ENCODE results near the gene NECAB2.
A peak's percentile ranks its signal among the peaks of the same experiment; 100 is the strongest.

The NECAB2 gene

DNA sequence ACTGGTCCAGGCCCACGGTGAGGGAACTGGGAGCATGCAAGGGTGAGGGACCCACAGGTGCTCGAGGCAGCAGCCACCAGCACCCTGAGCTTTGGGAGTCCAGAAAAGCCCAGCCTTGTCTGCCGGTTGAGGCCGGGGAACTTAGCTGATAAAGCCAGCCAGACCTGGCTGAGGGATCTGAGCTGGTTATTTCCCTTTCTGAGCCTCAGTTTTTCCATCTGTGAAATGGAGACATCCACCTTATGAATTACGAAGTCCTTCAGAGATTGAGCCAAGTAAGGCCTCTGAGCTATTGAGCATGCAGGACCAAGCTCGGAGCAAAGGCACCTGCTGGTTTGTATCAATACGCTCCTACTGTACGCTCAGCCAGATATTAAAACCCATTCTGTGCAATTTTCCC, 13.8 kb downstream of the NECAB2 start:
- no peak for DNase-seq (ENCODE audit: extremely low read depth in 1 of 2, low read depth in 1 of 2)

- DNase-seq (ENCODE audit: extremely low read depth in 1 of 2, low read depth in 1 of 2), result no peak
These were observed 15.4 kb downstream of the NECAB2 start for GRCh38 chr16:83983491-83983890.

DNA sequence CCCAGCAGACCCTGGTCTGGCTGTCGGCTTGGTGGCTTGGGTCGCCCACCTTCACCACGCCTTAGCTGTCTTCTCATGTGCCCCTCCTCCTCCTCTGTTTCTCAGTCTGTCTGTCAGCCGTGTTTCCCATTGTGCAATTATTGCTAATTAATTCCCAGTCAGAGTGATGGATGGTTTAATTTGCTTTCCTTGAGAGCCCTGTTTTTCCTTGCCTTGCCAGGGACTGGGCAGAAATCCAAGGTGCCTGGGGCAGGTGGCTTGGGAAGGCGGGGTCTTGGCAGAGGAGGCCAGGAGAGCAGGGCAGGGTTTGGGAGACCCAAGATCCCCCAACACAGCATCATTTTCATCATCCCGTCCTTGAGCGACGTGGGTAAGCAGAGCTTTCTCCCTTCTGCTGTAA, 21.3 kb downstream of the NECAB2 start:
- DNase-seq (ENCODE audit: extremely low read depth in 1 of 2, low read depth in 1 of 2), result no peak

GRCh38 chr16:83990492-83990891, 22.4 kb downstream of the NECAB2 start:
- DNase-seq (ENCODE audit: extremely low read depth in 1 of 2, low read depth in 1 of 2), result no peak

DNA sequence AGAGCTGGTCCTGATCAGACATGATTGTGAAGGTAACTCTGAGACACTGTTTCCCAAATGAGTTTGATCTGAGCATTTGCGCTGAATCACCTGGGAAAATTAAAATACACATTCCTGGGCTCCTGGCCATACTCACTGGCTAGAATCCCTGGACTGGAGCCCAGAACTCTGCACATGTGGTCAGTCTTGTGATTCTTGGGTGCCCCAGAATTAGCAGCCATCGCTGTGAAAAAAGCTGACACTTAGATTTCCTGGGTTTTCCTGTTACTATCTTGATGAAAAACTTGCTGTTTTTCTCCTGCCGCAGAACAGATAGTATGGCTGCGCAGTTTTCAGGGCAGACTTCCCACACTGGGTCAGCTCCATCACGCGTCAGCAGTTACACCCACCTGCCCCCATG, 24.6 kb downstream of the NECAB2 start:
- DNase-seq (ENCODE audit: extremely low read depth in 1 of 2, low read depth in 1 of 2), result no peak

GRCh38 chr16:83994087-83994486, 26.0 kb downstream of the NECAB2 start:
- no peak for DNase-seq (ENCODE audit: extremely low read depth in 1 of 2, low read depth in 1 of 2)

- no peak for DNase-seq (ENCODE audit: extremely low read depth in 1 of 2, low read depth in 1 of 2)
These were observed 26.7 kb downstream of the NECAB2 start for GRCh38 chr16:83994703-83995102.

GRCh38 chr16:83995754-83996153, 27.7 kb downstream of the NECAB2 start:
- DNase-seq (ENCODE audit: extremely low read depth in 1 of 2, low read depth in 1 of 2), result no peak

GRCh38 chr16:83996481-83997252, 28.6 kb downstream of the NECAB2 start:
- DNase-seq (ENCODE audit: extremely low read depth in 1 of 2, low read depth in 1 of 2), result no peak

- no peak for DNase-seq (ENCODE audit: extremely low read depth in 1 of 2, low read depth in 1 of 2)
These were observed 30.0 kb downstream of the NECAB2 start for GRCh38 chr16:83998091-83998490.

DNA sequence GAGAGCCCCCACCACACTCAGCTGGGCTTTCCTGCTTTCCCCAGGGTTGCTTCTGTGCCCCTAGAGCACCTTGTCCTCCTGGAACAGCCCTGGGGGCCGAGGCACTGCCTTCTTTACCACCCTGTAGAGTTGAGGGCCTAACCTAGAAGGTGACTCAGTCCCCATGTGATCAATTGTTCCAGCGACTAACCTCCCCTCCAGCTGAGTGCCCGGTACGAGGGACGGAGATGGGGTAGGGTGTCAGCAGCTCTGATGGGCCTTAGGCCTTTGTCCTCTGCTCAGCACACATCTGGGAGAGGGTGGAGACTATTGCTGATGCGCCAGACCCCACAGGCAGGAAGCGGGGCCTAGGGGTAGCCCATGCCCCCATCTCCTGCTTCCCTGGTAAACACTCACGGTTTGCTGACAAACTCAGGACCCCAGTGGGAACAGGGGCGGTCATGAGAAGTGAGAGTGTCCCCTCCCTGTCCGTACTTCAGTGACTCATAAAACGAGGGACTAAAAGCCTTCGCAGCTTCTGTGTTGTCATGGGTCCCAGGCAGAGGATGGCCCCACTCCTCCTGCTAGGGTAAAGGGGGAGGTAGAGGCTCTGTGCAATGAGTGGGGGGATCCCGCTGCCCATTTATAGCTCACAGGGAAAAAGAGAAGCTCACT, 33.1 kb downstream of the NECAB2 start:
- no peak for DNase-seq (ENCODE audit: extremely low read depth in 1 of 2, low read depth in 1 of 2)

DNA sequence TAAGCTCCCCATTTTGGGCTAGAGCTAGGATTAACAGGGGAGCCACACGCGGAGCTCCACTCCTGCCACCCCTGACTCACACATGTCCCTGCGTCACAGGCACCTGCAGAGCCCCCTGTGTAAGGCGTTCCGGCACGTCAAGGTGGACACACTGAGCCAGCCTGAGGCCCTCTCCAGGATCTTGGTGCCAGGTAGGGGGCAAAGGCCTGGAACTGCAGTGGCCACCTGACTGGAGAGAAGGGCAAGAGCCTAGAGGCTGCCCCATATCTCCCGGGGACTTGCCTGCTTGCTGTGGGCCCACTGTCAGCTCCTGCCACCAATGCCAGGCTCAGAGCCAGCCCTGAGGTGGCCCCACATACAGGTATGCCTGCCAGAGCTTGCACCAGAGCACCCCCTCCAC, 33.7 kb downstream of the NECAB2 start:
- DNase-seq (ENCODE audit: extremely low read depth in 1 of 2, low read depth in 1 of 2), result no peak

GRCh38 chr16:84003038-84003437, 35.0 kb downstream of the NECAB2 start:
- DNase-seq (ENCODE audit: extremely low read depth in 1 of 2, low read depth in 1 of 2), result no peak

DNA sequence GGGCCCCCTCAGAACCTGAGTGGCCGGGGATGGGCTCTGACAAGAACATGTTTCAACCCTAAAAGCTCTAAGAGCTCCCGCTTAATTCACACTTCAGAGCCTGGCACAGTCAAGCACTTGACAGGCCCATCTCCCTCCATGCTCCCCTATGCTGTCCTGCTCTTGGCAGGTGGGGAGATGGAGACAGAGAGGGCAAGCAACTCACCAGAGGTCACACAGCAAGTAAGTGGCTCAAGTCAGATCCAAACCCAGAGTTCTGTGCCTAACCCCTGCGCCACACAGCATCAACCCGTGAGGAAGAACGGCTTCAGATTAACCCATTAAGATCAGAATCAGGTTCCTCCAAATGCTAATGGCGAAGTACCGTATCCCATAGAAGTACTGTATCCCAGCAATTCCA, 36.4 kb downstream of the NECAB2 start:
- no peak for DNase-seq (ENCODE audit: extremely low read depth in 1 of 2, low read depth in 1 of 2)

GRCh38 chr16:84005391-84005790, 37.3 kb downstream of the NECAB2 start:
- no peak for DNase-seq (ENCODE audit: extremely low read depth in 1 of 2, low read depth in 1 of 2)

DNA sequence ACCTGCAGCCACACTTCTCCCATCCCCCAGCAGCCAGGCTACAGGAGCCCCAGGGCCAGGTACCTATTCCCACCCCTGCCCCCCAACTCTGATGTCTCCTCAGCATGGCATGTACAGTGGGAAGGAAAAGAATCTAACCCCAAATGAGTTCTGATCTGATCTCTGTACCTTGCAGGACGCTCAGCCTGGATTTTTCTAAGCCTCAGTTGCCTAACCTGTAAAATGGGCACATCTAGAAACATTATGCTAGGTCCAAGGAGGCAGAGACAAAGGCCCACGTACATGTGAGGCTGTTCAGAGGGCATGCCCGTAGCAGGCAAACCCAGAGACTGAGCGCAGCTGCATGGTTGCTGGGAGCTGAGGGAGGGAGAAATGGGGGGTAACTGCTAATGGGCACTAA, 39.5 kb downstream of the NECAB2 start:
- no peak for DNase-seq (ENCODE audit: extremely low read depth in 1 of 2, low read depth in 1 of 2)

GRCh38 chr16:84007965-84008364, 39.9 kb downstream of the NECAB2 start:
- DNase-seq (ENCODE audit: extremely low read depth in 1 of 2, low read depth in 1 of 2), result no peak

GRCh38 chr16:84009282-84009681, 41.2 kb downstream of the NECAB2 start:
- no peak for DNase-seq (ENCODE audit: extremely low read depth in 1 of 2, low read depth in 1 of 2)

DNA sequence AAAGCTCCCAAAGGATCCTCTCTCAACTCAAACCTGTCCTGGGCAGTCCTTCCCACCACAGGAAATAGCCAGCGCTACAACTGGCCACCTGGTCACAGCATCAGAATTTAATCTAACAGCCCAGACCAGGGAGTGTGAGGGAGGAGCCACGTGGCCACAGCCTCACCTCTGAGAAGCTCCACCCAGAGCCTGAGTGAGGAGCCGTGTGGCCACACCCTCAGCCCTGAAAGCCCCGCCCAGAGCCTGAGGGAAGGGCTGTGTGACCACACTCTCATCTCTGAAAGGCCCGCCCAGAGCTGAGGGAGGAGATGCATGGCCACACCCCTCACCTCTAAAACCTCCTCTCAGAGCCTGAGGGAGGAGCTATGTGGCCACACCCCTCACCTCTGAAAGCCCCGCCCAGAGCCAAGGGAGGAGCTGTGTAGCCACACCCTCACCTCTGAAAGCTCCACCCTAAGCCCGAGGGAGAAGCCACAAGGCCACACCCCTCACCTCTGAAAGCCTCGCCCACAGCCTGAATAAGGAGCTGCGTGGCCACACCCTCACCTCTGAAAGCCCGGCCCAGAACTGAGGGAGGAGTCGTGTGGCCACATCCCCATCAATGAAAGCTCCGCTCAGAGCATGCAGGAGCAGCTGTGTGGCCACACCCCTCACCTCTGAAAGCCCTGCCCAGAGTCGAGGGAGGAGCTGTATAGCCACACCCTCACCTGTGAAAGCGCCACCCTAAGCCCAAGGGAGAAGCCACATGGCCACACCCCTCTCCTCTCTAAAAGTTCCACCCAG, 45.9 kb downstream of the NECAB2 start:
- DNase-seq (ENCODE audit: extremely low read depth in 1 of 2, low read depth in 1 of 2), result peak; percentile 2 to 5

DNA sequence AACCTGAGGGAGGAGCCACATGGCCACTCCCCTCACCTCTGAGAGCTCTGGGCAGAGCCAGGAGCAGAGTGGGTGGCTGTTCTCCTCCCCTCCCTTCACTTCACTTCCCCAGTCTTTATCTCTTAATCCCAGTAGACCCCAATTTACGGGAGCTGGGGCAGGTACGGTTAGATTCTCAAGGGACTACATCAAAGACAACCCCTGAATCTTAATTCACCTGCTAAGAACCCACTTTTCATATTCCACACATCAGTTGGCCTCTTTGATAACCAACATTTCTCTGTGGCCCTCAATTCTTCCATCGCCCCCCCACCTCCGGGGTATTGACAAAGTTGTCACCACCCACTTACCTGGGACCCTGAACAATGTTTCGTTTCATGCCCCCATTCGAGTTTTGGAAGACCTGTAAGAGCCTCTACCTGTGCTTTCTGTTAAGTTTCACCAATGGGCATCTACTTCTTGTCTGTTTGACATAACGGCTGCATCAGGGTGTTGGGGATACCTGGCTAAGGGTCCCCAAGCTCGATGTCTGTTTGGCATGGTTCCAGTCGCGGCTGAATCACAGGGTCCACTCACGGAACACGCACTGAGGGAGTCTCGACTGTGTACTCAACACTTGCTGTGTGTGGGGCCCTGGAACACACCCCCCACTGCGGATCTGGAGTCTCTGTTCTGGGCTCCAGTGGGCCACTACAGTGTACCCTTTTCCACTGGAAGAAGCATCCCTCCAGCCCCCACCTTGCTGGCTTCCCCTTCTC, 46.7 kb downstream of the NECAB2 start:
- no peak for DNase-seq (ENCODE audit: extremely low read depth in 1 of 2, low read depth in 1 of 2)

- no peak for DNase-seq (ENCODE audit: extremely low read depth in 1 of 2, low read depth in 1 of 2)
These were observed 47.4 kb downstream of the NECAB2 start for GRCh38 chr16:84015399-84015798.
